HG03571 (cell line): ENCODE data around the gene ZNRD2.
A peak's percentile ranks its signal among the peaks of the same experiment; 100 is the strongest.

ENCODE experiments used
- ATAC-seq: cut with Tn5 transposase; IDR thresholded peaks from one replicate; pipeline ENCODE4 v1.9.1; 2021; ENCODE audit not compliant: unreplicated experiment

ZNRD2 gene

GRCh38 chr11:65586247-65586630, 16.0 kb downstream of the ZNRD2 start:
- ATAC-seq = no peak

GRCh38 chr11:65586676-65587075, 16.4 kb downstream of the ZNRD2 start:
- ATAC-seq = no peak

GRCh38 chr11:65588199-65589054, 18.1 kb downstream of the ZNRD2 start:
- ATAC-seq = peak; percentile 69

GRCh38 chr11:65589444-65590239, 19.4 kb downstream of the ZNRD2 start:
- ATAC-seq = no peak

- no peak for ATAC-seq
Observed at GRCh38 chr11:65590240-65590738, 20.0 kb downstream of the ZNRD2 start.

GRCh38 chr11:65591939-65592857, 21.9 kb downstream of the ZNRD2 start:
- ATAC-seq = no peak

GRCh38 chr11:65592858-65593517, 22.7 kb downstream of the ZNRD2 start:
- no peak for ATAC-seq

GRCh38 chr11:65593518-65594414, 23.5 kb downstream of the ZNRD2 start:
- no peak for ATAC-seq

- no peak for ATAC-seq
Observed at GRCh38 chr11:65595131-65595530, 24.9 kb downstream of the ZNRD2 start.

- ATAC-seq = no peak
Observed at GRCh38 chr11:65595543-65596281, 25.4 kb downstream of the ZNRD2 start, which contains the start of gene KCNK7. TSS of gene KCNK7 (minus strand) at chr11:65595800. CDS start at chr11:65595772, 28 bp downstream.

GRCh38 chr11:65596520-65596919, 26.2 kb downstream of the ZNRD2 start:
- no peak for ATAC-seq

GRCh38 chr11:65598258-65598699, 28.0 kb downstream of the ZNRD2 start:
- no peak for ATAC-seq

- ATAC-seq = no peak
Observed at GRCh38 chr11:65599216-65599954, 29.1 kb downstream of the ZNRD2 start.

GRCh38 chr11:65599955-65600246, 29.6 kb downstream of the ZNRD2 start:
- no peak for ATAC-seq

GRCh38 chr11:65604258-65604657, 34.0 kb downstream of the ZNRD2 start:
- no peak for ATAC-seq

- ATAC-seq = no peak
Observed at GRCh38 chr11:65606876-65607613, 36.8 kb downstream of the ZNRD2 start.
